Placental pericyte (primary cell): ENCODE results near the gene BAG5. TPM values are rescaled to one million over a fixed set of nuclear protein-coding genes. Genes with fewer than 3 reads are reported as not detected.

Source experiments
- small RNA-seq: library from RNA; depleted of rRNA; stranded (forward); fragments of <200 nt; gene quantifications from one replicate; pipeline ENCODE3, GENCODE V24; 2012; ENCODE audit warnings: low replicate concordance
- total RNA-seq: library from RNA; depleted of rRNA; stranded (reverse); fragments of >200 nt; gene quantifications from 2 replicates; pipeline ENCODE4 v1.2.3, GENCODE V29; 2012

The BAG5 gene
- 23.6 and 35.8 TPM in 2 replicates for total RNA-seq

DNA sequence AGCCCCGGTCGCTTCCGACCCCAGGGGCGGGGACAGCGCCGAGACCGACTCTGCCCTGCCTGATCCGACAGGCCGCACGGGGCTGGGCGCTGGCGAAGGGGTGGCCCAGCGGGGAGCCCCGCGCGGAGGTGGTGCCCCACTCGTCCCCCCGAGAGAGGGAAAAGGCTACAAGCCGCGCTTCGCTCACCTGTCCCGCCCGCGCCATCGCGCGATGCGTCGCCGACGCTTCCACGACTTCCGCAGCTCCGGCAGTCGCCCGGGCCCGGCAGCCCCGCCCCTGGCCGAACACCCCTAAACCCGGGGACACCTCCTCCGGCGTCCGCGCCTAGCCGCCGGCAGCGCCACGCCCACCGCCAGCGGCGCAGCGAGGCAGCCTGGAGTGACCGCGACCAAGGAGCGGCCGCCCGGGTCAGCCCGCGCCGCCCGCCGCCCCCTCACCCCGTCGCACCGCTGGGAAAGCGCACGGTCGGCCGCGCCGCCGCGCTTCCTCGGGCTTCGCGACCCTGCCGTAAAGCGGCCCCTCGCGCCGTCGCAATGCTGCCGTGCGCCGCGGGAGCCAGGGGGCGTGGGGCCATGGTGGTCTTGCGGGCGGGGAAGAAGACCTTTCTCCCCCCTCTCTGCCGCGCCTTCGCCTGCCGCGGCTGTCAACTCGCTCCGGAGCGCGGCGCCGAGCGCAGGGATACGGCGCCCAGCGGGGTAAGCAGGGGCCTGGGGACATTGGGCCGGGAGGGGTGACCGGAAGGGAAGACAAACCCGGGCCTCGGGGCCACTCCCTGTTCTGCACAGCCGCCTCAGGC, at the start of gene BAG5, which contains the start of gene COA8:
Gene BAG5 (minus strand): TSS at position 229 of the 797 bp plus-strand sequence. CDS start 1,493 bp downstream, outside the sequence.
Gene COA8 (plus strand): TSS at position 532 of the 797 bp plus-strand sequence. CDS start 42 bp downstream, at position 574.

DNA sequence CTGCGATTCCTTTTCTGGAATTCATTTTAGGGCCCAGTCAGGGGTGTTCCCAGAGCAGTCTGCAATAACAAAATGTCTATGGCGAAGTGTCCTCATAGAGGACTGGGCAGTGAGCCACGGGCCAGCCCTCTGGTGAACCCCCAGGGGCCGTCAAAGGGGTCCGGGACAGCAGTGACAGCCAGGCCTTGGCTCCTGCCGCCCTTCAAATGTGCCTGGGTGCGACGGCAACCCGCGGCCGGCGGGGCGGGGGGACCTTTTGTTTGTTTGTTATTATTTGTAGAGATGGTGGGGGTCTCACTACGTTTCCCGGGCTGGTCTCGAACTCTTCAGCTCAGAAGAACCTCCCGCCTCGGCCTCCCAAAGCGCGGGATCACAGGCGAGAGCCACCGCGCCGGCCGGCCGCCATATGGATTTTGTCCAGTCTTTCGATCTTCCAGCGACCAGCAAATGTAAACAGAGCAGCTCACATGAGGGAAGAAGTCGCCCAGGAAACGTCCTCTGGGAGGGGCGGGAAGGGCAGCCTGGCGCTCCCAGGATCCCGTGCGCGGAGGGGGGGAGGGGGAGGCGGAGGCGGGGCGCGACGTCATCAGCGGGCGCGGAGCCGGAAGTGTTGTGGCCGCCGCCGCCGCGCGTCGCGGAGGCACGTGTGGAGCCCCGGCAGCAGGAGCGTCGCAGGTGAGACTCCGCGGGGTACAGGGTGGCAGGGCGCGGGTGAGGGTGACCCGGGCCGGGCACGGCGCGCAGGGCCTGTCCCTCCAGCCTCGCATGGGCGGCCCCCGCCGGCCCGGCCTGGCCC, 33.7 kb downstream of the BAG5 start, which contains the start of gene TRMT61A:
Gene TRMT61A (plus strand): TSS at position 610 of the 796 bp plus-strand sequence. CDS start 783 bp downstream, outside the sequence.

GRCh38 chr14:103522649-103523574, 39.5 kb downstream of the BAG5 start, which contains the start of gene CKB:
CKB (minus strand) TSS chr14:103522830; CDS start chr14:103522493, 337 bp downstream.

Small RNAs within 50 kb of the gene (small RNA-seq; reads per million reads assigned to genes)
- gene RNU4-68P, result not detected
- gene RNU7-160P, result not detected

Other genes starting within 250 kb of the BAG5 start
- 230 and 308 TPM in 2 replicates for gene EIF5, start 228.4 kb downstream of the BAG5 start, total RNA-seq
- 105 and 133 TPM in 2 replicates for gene MARK3, start 177.2 kb downstream of the BAG5 start, total RNA-seq
- 5.3 and 7.0 TPM in 2 replicates for gene CKB, start 39.8 kb downstream of the BAG5 start, total RNA-seq
- gene TRMT61A, start 33.5 kb downstream of the BAG5 start, total RNA-seq, result 12.7 and 15.6 TPM in 2 replicates
- 12.0 and 18.2 TPM in 2 replicates for gene COA8, start 303 bp upstream of the BAG5 start, total RNA-seq
- 213 and 281 TPM in 2 replicates for gene KLC1, start 66.6 kb upstream of the BAG5 start, total RNA-seq
- 3.1 and 28.6 TPM in 2 replicates for gene XRCC3, start 152.8 kb upstream of the BAG5 start, total RNA-seq
- gene ZFYVE21, start 153.2 kb upstream of the BAG5 start, total RNA-seq, result 23.3 and 35.9 TPM in 2 replicates